Hematopoietic multipotent progenitor cell treated with erythropoietin and hydrocortisone succinate and interleukin-3 and kit ligand, for 15 days (in vitro differentiated cells): ENCODE results near the gene SEMA3C.

Source experiments
- DNase-seq: peaks from one replicate; pipeline ENCODE4 v3.0.0-alpha.2; 2015; ENCODE audit warnings: low spot score

The SEMA3C gene

DNA sequence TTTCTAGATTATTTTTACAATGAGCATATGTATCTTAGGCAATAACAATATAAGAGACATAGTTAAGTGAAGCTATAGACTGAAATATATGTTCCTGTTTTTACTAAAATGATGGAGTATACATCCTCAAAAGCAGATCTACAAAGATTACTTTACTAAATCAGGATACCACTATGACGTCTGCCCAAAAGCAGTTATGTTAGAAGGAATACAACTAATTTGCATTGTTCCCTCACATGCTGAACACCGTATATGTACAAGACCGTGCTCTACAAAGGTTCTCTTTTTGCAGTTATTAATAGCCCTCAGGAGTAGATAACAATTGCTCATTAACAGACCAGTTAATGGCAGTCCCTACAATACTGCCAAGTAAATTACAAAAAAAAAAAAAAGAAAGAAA lies 143.0 kb downstream of the SEMA3C start:
- no peak for DNase-seq

DNA sequence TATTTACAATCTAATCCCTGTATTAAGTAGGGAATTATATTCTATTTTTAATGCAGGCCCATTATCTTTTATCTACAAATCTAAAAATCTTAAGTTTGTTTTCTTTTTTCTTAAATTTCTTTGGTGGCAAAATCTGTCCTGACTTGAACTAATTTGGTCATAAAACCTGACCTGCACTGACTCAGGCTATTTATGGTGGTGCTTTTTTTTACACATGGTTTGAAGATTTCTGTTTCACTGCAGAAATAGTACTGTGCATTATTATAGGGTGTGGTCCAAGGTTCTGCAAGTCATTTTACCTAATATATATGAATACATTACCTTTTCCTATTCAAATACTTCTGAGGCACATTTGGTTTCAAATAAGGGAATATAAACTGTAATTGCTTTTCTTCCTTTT lies 143.4 kb downstream of the SEMA3C start:
- DNase-seq = no peak

GRCh38 chr7:80774843-80775242 lies 144.0 kb downstream of the SEMA3C start:
- DNase-seq = no peak

DNA sequence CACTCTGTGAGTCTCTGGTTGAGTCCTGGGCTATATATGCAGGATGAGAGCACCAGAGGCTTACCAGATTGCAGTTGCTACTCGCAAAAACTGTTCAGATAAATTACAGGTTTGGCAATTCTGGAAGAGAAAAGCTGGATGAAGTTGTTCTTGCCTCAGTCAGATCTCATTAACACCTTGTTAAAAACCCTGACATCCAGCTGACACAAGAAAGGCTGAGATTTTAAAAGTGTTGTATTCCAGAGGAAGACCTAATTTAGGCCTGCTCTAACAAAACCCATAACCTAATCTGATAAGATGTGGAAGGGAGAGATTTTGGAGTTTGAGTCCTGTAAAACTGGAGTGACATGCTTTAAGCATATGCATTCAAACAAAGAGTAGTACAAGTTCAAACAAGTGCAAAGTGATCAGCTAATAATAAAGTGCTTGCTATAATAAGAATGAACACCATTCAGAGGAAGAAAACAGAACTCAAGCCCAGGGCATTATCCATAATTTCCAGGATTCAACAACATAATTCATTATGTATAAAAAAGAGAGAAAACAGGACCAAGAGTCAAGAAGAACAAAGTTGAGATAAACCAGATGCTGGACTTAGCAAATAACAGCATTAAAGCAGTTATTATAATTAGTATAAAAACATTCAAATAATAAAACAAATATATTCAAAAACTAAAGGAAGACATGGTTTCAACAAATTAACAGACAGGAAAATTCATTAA lies 144.9 kb downstream of the SEMA3C start:
- DNase-seq = no peak

DNA sequence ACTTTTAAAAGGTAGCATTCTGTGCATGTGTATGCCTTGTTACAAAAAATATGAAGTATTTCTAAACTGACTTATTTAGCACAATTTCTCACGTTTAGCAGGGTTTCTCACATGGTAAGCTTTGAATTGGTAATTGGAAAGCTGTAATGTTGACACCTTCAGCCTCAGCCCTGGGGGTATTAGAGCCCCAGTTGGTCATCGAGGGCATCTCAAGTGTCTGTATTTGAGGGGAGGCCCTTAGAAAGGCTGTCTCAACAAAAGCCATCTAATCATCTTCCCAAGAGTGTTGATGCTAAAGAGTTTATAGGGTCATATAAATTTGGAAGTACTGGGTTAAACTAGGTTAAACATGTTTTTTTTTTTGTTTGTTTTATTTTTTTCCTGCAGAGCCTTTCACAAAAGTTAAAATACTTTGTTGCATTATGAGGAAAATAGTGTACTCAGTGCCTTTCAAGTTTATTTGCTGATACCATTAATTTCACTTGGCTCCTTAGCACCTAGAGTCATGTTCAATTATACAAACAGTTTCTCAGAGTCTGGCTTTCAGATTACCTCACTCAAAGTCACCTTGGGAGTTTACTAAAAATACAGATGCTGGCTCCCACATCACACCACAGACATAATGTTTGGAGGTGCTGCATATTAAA lies 146.4 kb downstream of the SEMA3C start:
- no peak for DNase-seq

- DNase-seq = no peak
These were observed 147.3 kb downstream of the SEMA3C start for GRCh38 chr7:80771523-80771922.

- no peak for DNase-seq
These were observed 148.2 kb downstream of the SEMA3C start for GRCh38 chr7:80770675-80771081.

DNA sequence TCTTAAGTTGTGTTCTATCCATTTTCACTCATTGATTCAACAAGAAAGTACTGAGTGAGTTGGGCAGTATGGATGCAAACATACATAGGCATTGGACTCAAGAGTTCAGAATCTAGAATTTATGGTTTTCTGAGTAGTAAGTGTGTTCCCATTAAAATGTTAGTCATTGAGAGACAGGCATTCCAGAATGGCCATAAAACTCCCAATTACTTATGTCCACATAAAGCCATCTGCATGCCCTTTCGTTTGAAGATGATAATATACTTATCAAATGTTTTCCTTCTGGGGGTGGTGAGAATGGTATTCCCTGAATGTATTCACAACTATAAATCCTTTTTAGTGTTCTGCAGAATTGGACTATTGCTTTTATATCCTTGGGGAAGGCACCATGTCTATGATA lies 148.8 kb downstream of the SEMA3C start:
- DNase-seq = no peak

DNA sequence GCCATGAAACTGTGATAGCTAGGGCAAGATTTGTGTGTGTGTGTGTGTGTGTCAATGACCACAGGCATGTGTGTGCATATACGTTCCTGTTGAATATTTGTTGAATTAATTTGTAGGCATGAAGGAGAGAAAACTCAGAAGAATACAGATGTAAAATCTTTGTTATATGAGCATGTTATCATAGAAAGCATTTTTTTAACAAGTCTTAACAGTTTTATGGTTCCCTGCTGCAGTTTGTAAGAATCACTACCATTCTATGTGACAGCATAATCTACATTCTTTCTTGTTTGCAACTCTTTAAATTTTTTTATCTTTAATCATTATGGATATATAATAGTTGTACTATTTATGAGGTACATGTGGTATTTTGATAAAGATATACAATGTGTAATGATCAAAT lies 150.1 kb downstream of the SEMA3C start:
- DNase-seq = no peak

DNA sequence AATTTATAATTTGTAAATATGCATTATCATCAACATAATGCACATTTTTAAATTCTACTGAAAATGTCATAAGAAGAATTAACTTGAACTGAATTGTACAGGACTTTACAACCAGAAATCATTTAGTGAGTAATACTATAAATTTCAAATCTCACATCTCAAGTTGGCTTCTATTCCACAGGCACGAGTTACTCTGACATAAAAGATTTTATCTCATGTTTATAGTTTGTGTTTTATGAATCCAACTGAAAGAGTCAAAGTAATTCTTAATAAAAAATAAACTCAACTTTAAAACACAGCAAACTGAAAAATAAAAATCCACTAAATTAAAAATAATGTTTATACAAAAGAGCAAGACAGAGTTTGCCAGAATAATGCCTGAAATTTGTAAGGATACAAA lies 151.2 kb downstream of the SEMA3C start:
- no peak for DNase-seq

DNA sequence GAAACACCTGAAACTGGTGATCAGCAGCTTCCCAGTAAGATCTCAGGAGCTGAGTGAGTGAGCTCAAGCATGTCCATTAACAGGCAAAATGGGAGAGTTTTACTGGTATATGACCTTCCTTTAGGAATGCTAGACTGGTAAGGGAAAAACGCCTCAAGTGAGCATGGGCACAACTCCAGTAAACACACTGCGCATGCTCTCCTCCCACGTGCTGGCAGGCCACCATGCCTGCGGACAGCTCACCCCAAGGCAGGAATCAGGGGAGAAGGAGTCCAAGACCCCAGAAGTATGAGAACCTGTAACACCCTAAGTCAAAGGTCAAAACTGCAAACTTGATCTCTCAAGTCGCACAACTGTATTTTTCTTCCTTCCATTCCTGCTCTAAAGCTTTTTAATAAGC lies 152.1 kb downstream of the SEMA3C start:
- no peak for DNase-seq

DNA sequence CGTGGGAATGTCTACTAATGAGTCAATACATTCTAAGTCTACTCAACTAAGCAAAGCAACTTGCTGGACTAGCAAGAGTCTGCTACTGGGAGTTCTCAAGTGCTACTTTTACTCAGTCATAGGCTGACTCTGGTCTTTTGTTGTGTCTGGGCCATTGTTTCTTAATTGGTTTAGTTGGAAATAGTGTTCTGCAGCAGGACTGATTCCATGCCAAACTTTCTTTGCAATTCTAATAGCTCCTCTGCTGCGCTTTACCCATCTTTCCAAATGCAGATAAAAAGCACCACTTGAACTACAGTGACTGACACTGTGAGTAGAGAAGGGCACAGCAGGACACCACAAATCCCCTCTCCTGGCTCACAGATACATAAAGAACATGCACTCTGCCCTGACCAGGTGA lies 154.7 kb downstream of the SEMA3C start:
- DNase-seq = no peak

- DNase-seq = no peak
These were observed 155.1 kb downstream of the SEMA3C start for GRCh38 chr7:80763704-80764103.

DNA sequence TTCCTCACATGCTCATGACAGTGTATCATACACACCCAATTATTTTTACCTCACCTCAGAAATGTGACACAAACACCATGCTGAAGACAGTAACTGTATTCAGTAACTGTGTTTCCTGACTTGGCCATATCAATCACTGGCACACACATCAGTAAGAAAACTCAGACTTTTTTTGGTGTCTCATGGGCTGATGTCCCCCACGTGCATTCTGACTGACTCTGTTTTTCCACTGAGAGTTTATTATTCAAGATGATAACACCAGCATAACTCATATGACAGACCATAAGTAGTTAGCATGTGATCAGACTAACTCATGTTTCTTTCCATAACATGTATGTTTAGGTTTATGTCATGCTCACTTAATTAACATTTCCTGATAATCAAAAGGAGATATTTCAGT lies 155.6 kb downstream of the SEMA3C start:
- no peak for DNase-seq

DNA sequence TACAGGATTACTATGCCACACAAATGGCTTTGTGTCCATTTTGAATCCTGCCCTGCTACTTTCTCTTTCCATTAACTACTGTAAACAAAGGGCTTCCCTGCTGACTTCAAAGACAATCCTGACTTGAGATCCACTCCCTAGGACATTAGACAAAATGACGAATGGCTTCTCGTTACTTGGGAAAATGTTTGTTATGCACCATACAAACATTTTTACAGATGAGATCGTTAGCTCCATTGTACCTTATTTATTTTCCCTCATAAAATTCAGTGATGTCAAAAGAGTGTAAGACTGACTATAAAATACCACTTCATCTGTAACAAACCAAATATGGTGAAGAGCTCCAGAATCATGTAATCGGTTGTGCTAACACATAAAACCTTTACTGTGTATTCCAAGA lies 158.6 kb downstream of the SEMA3C start:
- no peak for DNase-seq

DNA sequence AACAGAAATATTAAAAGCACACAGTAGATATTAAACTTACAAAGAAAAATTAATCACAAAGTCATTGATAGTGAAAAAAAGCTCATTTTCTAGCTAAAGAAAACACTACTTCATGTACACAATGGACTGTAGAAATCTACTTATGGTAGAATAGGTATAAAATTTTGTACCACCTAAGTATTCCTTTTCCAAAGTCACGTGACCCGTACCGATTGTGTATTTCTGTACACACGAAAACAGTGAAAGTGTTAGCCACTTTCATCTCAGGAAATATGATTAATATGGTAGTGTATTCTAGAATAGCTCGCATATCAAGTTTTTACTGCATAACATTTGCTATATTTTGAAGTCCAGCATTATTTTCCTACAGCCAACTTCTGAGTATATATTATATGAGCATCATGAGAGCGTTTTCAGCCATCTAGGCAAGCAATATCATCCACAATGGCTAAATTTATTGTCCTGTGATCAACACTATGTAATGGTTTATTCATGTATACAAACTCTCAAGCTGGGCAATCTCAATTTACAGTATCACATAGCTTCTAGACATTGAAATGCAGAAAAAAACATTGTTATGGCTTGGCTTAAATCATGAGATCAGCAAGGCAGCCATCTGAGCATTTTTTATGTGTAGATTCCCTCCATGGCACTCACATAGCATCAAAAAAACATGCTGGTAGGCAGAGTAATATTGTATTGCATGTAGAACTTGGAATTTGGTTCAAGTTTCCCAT lies 165.7 kb downstream of the SEMA3C start:
- no peak for DNase-seq

- DNase-seq = no peak
These were observed 169.6 kb downstream of the SEMA3C start for GRCh38 chr7:80749270-80749669.

- DNase-seq = no peak
These were observed 170.3 kb downstream of the SEMA3C start for GRCh38 chr7:80748363-80749042.

DNA sequence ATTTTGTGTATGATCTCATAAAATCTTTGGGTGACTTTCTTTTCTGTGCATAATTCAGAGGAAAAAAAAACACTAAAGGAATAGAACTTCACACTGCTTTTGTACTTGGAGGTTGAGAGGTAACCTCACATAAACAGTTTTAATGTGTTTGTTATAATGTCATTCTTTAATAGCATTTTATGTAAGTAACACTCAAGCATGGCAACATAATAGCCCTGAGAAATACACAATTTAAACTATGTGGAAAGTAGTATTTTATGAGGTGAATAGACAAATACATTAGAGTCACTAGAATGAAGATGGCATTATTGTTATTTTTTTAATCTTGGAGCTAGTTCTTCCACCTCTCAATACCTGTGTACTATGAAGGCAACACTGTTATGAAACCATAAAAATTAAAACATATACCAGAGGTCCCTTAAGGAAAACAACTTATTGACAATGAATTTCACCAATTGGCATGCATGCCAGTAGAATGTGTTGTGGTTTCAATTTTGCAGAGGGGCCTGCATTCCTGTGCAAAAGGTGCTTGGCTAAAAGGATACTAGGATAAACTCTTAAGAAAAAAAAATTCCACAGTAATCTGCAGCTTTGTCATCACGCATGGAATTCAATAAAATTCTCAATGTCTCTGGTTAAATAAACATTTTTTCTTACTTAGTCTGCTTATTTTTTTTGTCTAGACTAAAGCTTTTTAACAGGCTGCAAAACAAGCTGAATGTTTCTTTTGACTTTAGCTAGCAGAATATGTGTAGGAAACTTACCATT lies 177.9 kb downstream of the SEMA3C start:
- DNase-seq = no peak

- DNase-seq = no peak
These were observed 182.3 kb downstream of the SEMA3C start for GRCh38 chr7:80736371-80737125.

DNA sequence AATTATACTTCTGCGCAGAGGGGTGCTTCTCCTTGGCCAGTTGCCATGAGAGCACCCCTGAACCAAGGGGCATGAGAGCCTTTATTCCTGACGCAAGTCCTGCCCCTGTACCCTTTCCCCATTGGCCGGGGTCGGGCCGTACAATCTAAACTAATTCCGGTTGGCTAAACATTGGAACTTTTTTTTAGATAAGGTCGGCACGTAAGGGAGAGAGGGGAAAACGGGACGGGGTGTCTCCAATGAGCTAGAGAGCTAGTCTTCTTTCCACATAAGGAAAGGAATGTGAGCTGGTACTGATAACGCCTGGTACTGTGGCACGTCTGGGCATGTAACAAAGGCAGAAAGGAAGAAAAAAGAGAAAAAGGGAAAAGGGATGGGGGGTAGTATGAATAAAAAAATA lies 183.5 kb downstream of the SEMA3C start:
- no peak for DNase-seq
